Suprapubic skin (tissue), 4 donors: ENCODE data around the gene ENPP3.

Source experiments
- CTCF ChIP-seq, 2 donors: fragments of 200-600 bp in 1 of 2; fragments of 450-650 bp in 1 of 2; sonication (generic) in 1 of 2; IDR thresholded peaks; one replicate each; pipeline ENCODE4 v1.5.1; 2016 to 2019; ENCODE audit warnings: antibody characterized with exemption in 2 of 2, mild to moderate bottlenecking in 1 of 2, moderate library complexity in 1 of 2
- POLR2A ChIP-seq, 2 donors: fragments of 450-650 bp; IDR thresholded peaks; one replicate each; pipeline ENCODE4 v1.6.1; 2017; ENCODE audit warnings: antibody characterized with exemption in 2 of 2, mild to moderate bottlenecking in 2 of 2, moderate library complexity in 2 of 2
- POLR2AphosphoS5 ChIP-seq, 3 donors: sonication (generic); formaldehyde crosslinking; IDR thresholded peaks; one replicate each; pipeline ENCODE4 v1.6.1; 2017; ENCODE audit warnings: antibody characterized with exemption in 3 of 3

GRCh38 chr6:131642987-131643611 is 6.0 kb downstream of the ENPP3 start:
- no peak for TF ChIP-seq CTCF (IDR thresholded peaks at IDR 0.05)
- no peak for TF ChIP-seq POLR2A (IDR thresholded peaks at IDR 0.05)
- no peak for TF ChIP-seq POLR2AphosphoS5 (IDR thresholded peaks at IDR 0.05)
